HG02588 (cell line): ENCODE results near the gene ZNF366.

Experiments used
- ATAC-seq: cut with Tn5 transposase; IDR thresholded peaks from one replicate; pipeline ENCODE4 v1.9.1; 2021; ENCODE audit warnings: mild to moderate bottlenecking, moderate library complexity; ENCODE audit not compliant: unreplicated experiment

Gene ZNF366

DNA sequence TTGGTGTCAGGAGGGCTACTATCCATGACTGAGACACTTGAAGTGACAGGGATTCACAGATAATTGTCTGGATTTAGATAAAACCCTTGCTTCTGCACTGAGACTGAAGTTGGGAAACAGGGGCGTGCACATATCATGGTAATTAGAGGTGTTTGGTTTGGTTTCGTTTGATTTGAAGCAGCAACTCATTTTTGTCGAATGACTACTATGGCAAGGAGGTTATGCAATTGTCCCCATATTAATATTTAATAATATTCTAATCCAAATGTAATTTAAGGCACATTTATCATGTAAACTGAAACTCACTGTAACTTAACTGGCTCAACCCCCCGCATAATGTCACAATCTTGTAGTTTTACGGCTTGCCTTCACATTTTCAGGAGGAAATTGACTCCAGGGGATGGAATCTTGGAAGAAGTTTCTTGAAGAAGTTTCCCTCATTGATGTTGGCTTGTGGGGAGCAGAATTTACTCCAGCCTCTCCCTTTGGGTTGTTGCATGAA is 12.5 kb downstream of the ZNF366 start:
- no peak for ATAC-seq

DNA sequence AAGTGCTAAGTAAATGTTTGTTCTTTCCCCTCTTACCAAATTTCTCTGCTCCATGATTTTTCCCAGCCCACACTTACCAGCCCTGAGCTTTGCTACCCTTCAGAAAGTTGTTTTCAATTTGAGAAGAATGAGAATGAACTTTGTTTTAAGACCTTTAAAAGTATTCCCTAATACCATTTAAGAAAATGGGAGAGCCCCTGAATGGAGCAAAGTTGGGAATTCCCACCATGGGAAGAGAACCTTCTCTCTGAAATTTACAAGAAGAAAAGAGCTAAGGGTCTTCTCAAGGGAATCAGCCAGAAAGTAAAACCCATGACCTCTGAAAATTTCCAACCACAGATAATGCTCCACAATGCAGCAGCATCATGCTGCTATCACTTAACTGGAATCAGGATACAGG is 17.7 kb downstream of the ZNF366 start:
- ATAC-seq = no peak

DNA sequence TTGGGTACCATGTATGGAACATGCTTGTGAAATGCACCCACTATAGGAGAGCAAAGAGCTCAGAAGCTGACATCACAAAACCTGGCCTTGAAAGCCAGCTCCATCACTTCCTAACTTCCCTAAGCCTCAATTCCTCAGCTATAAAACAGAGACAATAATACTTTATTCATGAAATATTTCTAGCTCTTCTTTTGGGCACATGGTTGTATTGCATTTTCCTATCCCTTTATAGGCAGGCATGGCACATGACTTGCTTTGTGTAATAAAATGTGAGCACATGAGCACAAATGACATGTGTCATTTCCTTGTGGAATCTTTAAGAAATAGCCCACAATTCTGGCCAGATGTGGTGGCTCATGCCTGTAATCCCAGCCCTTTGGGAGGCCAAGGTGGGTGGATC is 18.5 kb downstream of the ZNF366 start:
- no peak for ATAC-seq

DNA sequence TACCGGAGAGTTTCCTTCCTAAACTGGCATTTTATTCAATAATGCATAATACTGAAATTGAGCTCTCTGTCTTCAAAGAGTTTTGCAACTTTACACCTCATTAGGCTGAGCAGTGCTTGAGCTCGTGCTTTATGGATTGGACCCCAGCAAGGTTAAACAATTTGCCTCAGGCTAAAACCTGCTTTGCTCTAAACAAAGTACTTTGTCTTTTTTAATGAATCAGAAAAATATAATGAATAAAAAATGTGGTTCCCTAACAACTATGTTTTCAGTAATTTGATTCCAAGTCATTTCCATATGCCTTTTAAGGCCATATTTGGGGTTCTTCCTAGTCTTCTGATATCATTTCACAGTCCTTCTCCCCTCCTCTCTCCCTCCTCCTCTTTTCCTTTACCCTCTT is 20.0 kb downstream of the ZNF366 start:
- ATAC-seq = no peak

DNA sequence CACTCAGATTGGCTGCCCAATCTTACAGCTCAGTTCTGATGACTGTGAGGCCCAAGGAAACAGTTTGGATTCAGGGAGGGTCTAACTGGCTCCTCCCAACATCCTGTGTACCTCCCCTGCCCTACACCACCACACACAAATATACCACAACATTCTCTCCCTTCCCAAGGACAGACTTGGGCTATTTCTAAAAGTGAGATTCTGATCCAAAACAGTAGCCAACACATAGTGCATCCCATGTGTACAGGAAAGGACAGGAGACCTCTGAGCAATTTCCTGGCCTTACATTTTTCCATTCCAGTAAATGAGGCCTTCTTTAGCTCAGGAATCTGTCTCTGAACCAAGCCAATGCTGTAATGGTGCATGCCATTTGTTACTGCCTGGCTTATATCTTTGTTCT is 20.8 kb downstream of the ZNF366 start:
- ATAC-seq = no peak

DNA sequence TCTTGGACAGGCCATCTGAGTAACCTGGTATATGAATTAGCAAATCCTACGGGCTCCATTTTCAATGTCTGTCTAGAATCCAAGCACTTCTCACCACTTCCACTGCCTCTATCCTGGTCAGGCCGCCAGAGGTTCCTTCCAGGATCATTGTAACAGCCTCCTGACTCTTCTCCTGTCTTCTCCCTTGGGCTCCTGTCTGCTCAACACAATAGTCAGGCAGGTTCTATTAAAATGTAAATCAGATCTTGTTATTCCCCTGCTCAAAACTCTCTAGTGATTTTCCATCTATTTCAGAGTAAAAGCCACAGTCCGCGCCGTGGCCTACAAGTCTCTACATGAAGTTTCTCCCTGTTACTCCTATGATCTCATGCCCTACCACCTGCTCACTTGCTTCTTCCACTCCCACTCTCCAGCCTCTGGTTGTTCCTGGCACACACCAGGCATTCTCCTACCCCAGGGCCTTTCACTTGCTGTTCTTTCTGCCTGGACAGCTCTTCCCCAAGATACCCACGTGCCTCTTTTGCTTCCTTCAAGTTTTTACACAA is 21.7 kb downstream of the ZNF366 start:
- no peak for ATAC-seq

DNA sequence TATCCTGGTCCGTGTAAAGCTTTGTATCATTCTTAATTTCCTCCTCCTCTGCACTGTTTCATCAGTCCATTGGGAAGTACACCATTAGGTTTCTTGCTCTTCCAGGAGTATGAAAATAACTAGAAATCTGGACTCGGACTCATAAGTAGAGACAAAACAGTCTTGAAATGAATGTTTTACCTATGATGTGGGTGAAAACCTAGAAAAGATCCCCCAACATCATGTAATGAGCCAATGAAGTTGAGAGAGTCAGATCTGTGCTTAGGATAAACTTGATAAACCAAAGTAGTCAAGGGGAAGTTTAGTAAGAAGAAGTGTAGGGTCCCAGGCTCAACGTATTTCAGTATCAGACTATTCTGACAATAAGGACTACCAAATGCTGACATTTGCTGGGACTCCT is 25.2 kb downstream of the ZNF366 start:
- ATAC-seq = no peak

DNA sequence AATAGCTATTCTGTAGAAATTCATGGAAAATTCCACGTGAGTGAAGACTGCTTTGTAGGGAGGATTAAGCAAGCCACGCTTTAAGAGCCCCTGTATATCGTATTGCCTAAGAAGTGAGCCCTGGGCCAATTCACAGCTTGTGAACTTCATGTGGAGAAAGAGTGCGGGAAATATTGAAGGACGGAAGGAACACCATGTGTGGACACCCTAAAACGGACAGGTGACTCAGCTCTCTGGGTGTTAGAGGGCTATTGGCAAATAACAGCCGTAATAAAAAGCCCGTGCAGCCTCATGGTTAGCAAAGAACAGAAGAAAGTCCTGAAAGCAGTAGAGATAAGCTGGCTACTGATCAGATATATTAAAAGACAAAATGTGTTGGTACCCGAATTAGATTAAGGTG is 26.4 kb downstream of the ZNF366 start:
- no peak for ATAC-seq

DNA sequence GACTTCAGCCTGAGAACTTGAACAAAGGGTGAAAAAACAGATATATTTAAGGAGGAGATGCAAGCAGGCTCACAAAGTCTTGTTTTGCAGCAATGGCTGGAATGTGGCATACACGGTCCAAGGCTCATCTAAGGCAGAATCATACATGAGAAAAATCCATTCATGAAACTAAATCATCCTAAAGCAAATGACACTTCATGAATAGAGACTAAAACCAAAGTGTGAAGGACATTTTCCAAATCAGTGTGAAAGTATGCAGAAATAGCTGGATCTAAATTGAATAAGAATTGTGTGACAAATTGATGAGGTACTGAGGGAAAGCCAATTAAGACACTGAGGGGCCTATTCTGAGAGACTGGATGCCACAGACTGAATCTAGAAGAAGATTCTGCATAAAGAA is 27.3 kb downstream of the ZNF366 start:
- ATAC-seq = no peak

DNA sequence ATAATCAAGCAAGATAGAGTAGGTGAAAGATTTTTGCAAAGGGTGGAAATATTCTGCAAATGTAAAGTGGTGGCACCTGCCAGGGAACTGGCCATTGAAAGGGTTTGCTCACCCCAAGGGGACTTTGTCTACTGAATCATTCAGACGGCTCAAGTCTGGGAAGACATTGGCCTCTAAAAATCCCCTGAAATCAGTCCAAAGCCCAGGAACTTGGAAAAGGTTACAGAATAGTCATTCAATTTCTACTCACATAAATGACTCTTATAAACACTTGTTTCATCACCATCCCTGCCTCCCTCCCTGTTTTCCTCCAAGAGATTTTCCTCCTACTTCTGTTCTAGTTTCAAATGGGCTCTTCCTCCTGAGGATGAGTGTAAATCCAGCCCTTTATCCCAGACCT is 28.5 kb downstream of the ZNF366 start:
- ATAC-seq = no peak

DNA sequence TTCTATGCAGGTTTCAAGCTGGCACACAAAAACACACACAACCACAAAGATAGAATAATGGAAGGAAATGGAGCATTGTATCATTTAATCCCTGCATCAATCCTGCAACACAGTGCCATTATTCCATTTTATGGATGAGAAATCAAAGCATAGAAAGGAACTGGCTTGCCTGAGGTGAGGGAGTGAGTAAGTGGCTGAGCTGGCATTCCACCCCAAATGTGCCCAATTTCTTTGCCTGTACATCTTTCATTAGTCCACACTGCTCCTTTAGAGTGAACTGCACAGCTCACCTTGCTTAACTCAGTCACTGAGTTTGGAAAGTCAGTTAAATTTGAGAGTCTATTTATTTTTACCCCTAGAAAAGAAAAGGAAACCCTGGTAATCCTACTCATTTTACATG is 28.9 kb downstream of the ZNF366 start:
- no peak for ATAC-seq

DNA sequence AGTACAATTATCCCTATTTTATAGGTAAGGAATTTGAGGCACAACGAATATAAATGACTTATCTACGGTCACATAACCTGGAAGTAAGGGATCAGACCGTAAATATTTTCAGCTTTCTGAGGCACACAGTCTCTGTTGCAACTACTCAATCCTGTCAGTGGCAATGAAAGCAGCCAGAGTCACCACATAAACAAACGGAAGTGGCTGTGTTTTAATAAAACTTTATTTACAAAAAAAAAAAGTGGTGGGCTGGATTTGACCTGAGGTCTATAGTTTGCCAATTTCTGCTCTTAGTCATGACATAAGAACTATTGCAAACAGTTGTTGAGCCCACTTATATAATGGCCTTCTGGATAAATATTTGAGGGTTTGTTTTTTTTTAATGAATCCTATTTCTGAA is 29.6 kb downstream of the ZNF366 start:
- no peak for ATAC-seq

DNA sequence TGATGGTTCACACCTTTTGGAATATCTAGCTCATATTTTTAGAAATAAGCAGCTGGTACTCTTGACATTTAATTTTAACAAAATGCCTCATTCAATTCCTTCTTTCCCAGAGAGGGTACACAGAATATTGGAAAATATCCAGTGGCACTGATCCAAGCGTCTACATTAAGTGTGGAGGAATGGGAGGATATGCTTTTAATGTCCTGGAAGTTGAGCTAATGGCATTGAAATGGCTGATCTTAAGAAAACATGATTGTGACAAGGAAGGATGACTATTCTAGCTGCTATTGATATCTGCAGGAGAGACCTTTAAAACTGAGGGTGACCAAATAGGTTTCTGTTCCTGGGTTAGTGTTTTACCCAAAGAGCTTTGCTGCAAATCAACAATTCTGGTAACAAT is 30.0 kb downstream of the ZNF366 start:
- no peak for ATAC-seq

DNA sequence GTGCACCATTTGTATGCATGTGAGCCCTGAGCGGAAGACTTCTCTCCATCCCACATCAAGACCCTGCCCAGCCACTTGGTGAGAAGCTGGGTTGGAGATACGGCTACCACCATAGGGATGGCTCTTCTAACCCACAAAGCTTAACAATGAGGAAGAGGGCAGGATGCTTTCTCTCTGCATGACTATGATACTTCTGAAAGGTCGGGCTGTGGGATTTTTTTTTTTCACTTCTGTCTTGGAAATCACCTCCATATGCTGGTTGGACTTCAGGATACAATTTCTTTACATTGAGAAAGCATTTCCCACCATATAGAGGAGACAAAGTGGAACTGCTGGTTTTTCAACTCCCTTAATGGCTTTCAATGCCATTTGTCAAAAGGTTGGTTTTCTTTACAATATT is 30.5 kb downstream of the ZNF366 start:
- no peak for ATAC-seq

DNA sequence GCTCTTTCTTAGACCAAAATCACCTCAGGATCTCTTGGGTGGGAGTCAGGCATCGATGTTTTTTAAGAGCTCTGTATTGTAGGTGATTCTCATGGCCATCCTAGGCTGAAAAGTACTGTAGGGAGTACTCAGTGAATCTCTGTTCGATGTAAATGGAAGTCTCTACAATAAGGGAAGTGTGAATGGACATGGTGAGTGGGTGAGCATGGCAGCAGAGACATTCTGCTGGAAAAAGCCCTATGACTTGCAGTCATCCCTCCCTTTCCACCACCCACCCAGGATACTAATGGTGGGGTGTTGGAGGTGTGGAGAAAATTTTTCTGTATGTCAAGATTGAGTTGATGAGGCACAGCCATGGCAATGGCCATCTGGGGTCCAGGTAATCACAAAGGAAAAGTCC is 30.9 kb downstream of the ZNF366 start:
- no peak for ATAC-seq

DNA sequence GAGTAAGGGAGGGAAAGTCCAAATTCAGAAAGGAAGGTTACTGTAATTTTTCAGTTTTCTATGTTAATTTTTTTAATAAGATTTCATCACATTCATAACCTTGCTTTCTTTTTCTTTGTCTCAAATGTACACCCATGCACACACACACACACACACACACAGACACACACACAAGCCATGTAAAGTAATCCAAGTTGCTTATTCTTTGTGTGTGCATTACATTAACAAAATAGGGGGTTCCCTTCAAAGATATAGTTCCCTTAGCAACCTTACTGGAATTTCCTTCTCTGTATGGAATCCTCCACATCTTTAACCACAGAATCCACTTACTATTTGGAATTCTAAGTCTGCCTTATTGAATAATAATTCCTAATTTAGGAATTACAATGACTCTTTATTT is 32.7 kb downstream of the ZNF366 start:
- no peak for ATAC-seq

DNA sequence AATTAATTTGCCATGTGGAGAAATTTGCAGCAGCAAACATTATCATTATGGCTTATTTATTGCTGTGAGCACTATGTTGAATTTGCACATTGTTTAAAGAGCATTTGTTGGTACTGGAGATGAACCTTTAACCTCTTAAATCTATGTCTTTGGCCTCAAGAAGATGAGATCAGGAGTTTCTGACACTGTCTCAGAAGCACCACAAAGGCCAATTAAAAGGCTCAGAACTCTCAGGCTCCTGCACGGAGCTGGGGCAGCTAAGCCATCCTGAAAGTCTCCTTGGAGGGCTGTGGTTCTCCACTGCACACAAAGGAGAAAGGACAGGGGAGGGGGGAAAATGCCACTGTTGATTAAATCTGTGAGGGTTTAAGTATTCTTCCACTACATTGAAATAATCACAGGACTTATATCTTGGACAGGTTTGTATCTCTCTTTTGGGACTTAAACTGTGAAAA is 33.1 kb downstream of the ZNF366 start:
- ATAC-seq = no peak

DNA sequence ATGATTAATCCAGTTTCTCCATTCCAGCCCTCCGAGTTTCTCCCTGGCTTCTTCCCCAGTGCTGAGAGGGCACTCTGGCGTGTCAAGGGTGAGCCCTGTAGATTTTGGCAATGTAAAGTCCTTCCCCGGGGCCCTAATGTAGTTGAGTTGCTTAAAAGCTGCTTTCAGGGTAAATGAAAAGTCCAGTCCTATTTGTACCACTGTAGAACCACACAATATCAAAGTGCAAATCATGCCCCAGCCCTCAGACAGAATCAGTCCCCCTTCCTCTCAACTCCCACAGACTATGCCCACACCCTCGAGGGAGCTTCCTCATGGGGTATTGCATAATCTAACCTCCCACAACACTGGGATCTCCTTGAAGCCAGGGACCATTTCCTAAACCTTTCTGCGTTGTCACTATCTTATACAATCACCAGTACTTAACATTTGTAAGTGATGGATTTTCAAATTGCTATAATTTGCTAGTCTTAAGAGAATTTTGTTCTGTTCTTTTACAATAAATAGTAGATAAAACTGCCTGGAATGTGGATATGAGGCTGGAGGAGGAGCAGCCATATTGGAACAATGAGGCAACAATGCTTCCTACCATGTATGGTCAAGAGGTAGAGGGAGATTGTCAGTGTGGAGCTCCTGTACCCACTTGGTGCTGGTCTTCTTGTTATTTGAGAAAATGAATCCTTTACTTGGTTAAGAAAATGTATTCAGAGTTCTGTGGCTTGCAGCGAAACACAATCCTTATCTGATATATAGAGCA is 34.4 kb downstream of the ZNF366 start:
- no peak for ATAC-seq

DNA sequence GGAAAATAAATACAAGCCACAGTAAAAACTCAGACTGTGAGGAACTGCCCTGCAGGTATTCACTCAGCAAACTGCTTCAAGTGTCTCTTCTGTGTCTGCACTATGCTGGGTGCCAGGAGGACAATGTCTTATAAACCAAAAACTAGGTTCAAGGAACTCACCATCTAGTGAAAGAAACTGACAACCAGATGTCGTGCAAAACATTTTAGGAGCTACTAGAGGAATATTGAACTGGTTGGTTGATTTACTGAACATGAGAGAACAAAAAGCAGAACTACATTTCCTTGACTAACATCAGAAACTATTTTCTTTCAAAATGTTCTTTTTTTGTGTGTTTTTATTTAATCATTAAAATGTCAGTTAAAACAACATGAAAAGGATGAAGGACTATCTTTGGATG is 35.2 kb downstream of the ZNF366 start:
- no peak for ATAC-seq

DNA sequence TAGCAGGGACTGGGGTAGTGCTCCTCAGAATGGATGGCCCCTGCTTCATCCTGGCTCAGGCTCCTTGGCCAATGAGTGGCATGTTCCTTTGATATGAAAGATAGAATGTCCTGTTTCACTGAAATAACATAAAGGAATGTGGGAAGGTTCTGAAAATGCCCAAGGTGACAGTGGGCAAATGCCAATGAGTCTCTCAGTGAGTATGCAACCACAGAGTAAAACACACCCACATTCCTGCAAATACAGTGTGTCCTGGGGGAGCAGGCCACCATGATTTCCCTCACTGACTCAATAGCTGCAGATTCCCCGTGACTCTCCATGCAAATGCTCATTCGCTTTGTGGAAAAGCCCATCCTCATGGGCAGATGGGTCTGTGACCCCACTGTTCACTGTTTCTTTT is 36.4 kb downstream of the ZNF366 start:
- ATAC-seq = no peak

DNA sequence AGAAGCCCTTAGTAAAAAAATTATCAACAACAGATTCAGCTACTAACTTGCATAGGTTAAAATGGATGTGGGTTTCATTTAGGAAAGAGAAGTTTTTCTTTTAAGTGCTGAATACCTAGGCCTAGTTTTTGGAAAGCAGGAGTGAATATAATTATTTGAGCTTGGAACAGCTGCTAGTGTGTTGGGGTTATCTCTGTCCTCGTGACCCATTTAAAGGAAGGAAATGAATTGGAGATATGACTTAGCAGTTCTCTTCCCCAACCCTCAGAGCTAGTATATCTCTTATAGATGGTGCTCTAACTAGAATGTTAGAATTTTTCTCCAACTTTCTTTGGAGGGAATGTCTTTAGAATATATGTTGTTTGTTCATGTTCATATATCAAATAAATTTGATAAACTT is 38.6 kb downstream of the ZNF366 start:
- no peak for ATAC-seq

DNA sequence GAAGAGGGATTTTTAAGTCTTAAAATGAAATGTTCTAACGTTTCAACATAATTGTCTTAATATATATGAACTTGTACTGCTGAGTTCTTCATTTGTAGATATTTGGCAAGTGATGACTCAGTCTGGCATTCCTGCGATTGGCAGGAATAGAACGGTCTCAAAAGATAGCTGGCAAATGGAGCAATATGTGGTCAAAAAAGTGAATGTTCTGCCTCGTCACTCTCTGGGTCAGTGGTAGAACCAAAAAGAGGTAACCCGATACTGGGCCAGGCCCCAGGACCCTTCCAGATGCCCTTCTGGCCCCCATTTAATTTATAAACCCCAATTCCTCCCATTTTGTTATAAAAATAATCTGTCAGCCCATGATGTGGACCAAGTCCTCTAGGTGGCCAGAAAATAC is 39.2 kb downstream of the ZNF366 start:
- no peak for ATAC-seq

DNA sequence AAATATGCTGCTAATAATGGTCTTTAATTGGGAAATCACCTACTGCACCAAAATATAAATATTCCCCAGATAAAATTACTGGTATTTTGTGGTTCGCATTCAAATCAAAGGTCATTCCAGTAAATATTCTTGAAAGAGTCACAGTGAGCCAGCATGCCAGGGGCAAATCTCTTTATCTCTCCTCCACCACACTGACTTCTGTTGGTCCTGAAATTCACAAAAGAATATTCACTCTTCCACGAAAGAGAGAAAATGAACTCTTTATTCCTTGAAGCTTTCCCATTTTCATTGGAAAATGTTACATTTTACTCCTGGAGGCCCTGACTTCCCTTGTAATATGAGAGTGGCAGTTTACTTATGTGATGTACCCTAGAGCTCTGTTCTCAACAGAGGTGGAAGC is 39.7 kb downstream of the ZNF366 start:
- ATAC-seq = no peak
